Amygdala (tissue), 56 donors: ENCODE data around the gene UTP14A.

ENCODE experiments used
- DNase-seq, 56 donors: peaks; one replicate each; lab custom pipeline; 2025; lab: John Stamatoyannopoulos, UW

UTP14A gene

GRCh38 chrX:129939986-129940385, 34.0 kb downstream of the UTP14A start:
- no peak for DNase-seq

DNA sequence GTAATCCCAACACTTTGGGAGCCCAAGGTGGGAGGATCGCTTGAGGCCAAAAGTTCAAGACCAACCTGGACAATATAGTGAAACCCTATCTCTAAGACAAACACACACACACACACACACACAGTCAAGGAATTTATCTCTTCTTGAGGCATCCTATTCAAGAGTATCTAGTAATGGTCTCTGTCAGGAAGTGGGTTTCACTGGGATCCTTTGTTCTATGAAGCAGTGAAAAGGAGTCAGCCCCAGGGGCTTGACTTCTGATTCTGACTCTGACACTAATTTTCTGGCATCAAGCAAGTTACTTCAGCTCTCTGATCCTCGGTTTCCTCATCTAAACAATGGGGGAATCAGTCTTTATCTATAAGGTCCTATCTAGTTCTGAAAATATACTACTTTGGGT, 34.8 kb downstream of the UTP14A start:
- DNase-seq = no peak

GRCh38 chrX:129945131-129945530, 39.2 kb downstream of the UTP14A start:
- no peak for DNase-seq

- DNase-seq = no peak
Measured at GRCh38 chrX:129953334-129953648, 47.3 kb downstream of the UTP14A start.

DNA sequence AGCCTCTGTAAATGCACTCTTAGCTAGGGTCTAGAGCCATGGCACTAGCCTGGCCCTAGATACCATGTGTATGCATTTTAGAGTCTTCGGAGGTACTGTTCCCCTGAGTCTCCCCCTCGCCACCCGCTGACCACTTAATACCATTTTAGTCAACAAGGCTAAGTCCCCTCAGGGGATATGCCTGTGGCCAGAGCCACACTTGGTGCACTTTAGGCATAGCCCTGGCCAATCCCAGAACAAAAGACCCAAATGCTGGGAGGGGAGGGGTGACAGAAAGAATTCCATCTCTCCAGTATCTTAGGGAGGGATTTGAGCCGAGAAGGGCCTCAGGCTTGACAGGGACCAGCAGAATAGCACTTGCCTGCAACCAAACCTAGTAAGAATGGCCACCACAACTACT, 47.9 kb downstream of the UTP14A start:
- no peak for DNase-seq

- DNase-seq = no peak
Measured at GRCh38 chrX:129954804-129955203, 48.8 kb downstream of the UTP14A start.

DNA sequence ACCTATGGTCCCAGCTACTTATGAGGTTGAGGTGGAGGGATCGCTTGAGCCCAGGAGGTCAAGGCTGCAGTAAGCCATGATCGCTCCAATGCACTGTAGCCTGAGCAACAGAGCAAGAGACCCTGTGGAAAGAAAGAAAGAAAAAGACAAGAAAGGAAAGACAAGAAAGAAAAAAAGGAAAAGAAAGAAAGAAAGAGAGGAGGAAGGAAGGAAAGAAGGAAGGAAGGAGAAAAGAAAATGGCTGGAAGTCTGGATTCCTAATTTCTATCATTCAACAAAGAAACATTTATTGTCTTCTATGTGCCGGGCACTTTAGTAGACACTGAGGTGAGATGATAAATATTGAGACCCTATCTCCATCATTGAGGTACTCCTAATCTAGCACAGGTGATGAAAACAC, 49.7 kb downstream of the UTP14A start:
- no peak for DNase-seq

GRCh38 chrX:129956145-129956544, 50.2 kb downstream of the UTP14A start:
- no peak for DNase-seq

- no peak for DNase-seq
Measured at GRCh38 chrX:129956765-129957164, 50.8 kb downstream of the UTP14A start.

DNA sequence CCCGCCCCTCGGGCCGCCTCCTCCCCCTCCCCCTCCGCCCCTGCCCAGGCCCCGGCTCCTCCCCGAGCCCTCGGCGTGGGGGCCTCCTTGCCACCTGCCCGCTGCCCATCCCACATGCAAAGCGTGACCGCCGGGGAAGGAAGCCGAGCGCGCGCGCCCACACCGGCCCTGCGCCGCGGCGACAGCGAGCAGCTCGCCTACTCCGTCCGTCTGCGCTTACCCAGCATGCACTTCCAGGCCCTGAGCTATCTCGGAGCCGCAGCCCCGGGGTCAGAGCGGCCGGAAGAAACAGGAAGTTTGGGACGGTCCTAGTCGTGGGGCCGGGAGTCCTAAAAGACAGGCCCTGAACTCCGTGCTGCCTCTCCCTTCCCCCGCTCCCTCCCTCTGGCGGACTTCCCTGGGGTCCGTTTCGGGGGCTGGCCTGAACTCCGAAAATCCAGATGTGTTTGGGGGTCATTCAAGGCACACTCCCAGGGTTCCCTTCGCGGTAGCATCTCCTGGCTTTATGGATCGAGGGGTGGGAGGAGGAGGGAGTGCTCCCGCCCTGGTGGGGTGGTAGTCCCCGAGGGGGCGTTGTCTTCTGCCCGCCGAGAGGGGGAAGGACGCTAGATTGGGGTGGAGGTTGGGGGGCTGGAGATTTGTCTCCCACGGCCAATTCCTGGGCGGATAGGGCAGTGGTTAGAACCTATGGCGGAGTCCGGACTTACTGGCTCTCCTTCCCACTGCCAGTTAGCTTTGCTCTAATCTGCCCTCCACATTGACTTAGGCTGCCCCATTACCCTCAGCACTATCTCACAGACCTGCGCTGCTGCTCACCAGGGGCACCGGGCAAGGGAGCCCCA, 51.5 kb downstream of the UTP14A start:
- DNase-seq = peak in 31 of 56 donors; percentile 0 to 56 (median 11)

- peak in 1 of 56 donors; percentile 0 for DNase-seq
Measured at GRCh38 chrX:129958083-129958465, 52.1 kb downstream of the UTP14A start.

DNA sequence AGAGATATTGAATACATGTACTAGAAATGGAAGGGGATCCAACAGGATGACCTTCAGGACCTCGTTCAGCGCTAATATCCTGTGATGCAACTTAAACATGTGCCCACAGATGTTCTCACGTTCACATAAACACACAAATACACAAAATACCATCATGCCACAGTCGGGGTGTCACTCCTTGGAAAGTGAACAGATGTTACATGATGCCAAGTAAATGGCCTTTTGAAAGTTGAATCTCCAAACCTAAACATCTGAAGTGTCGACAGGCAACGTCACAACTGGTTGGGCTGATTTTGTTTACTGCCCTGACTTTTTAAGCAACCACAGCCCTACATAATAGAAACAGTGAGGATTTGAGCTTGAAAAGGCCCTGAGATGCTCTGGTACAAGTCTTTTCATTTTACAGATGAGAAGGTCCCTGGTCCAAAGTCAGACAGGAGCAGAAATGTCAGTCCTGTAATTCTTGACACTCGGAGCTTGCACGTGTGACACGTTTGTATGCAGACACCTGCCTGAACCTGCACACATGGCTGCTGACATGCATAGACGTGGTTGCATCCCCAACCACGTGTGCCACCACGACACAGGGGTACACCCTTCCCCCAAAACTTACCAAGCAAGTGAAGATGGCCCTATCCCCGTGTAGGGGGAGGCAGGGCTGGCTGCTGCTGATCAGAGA, 53.0 kb downstream of the UTP14A start:
- no peak for DNase-seq

- DNase-seq = no peak
Measured at GRCh38 chrX:129959493-129959832, 53.5 kb downstream of the UTP14A start.

- DNase-seq = peak in 5 of 56 donors; percentile 0 to 13 (median 3)
Measured at GRCh38 chrX:129961180-129962083, 55.5 kb downstream of the UTP14A start.

DNA sequence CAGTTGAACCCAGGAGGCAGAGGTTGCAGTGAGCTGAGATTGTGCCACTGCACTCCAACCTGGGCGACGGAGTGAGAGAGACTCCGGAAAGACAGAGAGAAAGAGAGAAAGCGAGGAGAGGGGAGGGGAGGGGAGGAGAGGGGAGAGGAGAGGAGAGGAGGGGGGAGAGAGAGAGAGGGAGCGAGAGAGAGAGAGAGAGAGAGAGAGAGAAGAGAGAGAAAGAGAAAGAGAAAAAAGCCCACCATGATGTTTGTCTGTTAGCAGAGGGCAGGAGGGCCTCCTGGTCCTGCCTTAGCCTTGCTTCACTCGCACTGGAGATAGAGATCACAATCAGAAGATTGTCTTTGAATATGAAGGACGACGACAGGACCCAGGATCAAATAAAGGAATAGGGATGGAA, 57.8 kb downstream of the UTP14A start:
- DNase-seq = no peak

- no peak for DNase-seq
Measured at GRCh38 chrX:129965166-129965565, 59.2 kb downstream of the UTP14A start.

DNA sequence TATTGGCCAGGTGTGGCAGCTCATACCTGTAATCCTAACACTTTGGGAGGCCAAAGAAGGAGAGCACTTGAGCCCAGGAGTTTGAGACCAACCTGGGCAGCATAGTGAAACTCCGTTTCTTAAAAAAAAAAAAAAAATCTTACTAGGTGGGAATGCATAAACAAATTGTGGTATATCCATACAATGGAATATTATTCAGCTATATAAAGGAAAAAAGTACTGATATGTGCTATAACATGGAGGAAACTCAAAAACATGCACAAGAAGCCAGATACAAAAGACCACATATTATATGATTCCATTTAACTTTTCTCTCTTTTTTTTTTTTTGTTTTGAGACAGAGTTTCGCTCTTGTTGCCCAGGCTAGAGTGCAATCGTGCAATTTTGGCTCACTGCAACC, 63.0 kb downstream of the UTP14A start:
- no peak for DNase-seq

GRCh38 chrX:129976441-129976840, 70.5 kb downstream of the UTP14A start:
- no peak for DNase-seq
